GM21423 (cell line): ENCODE measurements around the gene AKR1D1.
"Not testable (repeated sequence)": the region's sequence is repeated elsewhere in the genome, so short reads cannot be mapped to it uniquely, and the experiment has no call there.

Source experiments
- ATAC-seq: cut with Tn5 transposase; IDR thresholded peaks from one replicate; pipeline ENCODE4 v1.9.1; 2021; ENCODE audit warnings: mild to moderate bottlenecking, moderate library complexity; ENCODE audit not compliant: unreplicated experiment

AKR1D1 gene

DNA sequence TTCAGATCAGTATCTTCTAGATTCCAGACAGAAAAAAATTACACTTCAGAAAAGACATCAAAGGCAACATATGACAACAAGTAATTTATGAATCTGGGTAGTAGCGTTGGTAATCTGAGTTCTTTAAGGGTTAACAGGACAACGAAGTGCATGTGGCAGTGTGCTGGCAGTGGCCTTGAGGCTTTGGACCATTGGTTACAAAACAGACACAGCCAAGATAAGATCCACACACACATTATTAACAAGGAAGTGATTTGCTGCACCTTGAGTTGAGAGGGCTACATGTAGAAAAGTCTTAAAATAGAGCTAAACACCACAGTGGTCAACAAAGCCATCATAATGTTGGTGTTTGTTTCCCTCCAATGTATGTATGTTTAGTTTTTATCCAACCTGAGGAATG, 40.6 kb downstream of the AKR1D1 start:
- no peak for ATAC-seq

DNA sequence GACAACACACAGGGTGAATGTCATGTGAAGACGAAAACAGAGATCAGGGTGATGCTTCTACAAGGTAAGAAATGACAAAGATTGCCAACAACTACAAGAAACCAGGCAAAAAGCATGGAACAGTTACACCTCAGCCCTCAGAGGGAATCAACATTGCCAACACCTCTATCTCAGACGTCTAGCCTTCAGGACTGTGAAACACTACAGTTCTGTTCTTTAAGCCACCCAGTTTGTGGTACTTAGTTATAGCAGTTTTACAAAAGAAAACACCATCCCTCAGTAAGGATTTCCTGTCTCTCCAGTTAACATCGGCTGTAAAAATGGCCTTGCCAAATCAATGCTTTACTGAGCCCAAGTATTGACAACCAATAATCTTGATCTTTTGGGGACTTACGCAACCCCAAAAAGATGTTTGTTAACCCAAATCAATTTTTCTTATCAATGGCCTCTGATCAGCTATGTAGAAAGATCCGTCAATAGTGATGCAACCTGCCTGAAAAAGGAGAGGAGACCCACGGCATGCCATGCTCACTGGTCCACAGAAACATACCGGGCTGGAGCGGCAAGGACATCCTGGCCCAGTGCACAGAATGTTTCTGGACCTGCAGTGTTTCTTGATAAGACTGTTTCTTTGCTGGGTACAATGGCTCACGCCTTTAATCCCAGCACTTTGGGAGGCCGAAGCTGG, 44.0 kb downstream of the AKR1D1 start:
- ATAC-seq: no peak

DNA sequence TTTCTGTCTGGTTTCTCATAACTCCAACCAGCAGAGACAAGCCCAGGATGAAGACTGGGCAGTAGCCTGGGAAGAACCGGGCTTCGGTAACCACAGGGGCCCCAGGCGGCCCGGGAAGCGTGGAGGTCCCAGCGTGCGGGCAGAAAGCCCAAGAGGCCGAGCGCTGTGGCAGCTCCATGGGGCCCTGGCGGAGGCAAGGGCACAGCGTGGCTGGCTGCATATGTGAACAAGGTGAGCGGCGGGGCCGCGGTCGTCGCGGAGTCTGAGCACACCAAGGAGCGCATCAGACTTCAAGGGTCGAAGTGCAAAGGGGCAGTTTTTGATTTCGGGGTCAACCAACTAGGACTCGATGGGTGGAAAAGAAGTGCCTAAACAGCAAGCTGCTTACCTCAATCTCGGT, 45.9 kb downstream of the AKR1D1 start:
- ATAC-seq: no peak

DNA sequence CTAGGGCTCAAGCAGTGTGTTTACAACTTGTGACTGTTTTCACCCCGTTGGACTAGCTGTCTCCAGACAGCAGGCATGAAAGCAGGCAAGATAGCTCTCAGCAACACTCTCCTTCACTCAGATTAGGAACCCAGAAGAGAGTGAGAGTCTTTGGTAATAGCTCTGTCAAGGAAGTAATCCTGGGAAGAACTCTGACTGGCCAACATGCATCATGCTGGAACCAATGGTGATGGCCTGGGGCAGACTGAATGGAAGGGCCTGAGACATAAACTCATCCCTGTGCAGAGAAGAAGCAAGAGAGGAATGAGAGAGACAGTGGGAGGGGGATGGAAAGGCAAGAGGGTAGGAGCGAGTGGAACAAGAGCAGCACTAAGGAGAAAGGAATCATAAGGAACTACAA, 48.9 kb downstream of the AKR1D1 start:
- ATAC-seq: peak; percentile 4

DNA sequence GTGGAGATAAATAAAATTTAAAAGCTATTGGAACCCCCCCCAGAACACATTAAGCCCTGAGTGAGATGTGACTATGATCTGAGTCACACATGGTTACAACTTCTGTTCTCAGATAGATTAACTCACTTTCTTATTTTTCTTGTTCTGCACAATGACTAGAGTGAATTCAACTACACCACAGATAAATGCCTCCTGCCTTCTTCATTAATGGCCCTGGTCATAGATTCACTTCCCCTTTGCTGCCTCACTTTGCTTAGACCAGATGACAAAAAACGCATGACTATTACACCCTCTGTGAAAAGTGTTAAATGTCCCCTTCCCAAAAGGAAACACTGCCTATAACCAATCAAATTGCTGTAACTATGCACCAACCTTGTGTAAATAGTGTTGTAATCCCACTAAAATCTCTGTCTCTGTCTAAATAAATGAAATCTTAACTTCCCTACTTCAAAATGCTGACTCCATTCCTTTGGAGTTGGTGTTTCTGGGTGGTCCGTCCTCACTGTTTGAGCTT, 49.4 kb downstream of the AKR1D1 start:
- ATAC-seq: peak; percentile 77

DNA sequence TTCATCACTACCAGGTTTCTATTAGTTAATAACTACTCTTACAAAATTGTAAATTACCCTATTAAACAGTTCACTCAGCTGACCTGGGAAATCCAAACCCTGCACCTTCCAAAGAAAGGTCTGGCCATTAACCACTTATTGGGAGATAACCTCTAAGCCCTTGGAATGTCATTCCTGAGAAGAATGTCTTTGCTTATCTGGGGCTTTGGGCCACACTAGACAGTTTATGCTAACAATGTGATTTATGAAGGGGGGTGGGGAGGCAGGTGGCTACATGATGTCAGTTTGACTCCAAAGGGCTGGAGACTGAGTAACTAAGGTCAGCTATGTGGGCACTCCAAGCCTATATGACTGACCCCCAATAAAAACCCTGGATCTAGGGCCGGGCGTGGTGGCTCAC, 50.7 kb downstream of the AKR1D1 start:
- ATAC-seq: no peak

DNA sequence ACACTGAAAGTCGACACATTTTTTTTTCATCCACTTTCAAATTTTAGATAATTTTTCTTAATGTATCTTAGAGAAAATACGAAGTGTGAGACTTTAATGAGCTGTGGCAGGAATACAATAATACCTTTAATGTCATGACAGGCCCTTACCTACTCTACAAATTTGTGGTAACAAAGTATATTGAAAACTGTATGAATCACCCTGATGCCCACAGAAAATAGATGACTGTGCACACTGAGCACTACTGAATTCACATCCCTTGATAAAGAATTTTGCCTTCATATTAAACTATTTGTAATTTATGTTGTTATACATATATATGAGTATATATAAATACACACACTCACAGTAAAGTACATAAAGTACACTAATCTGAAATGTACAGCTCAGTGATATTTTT, 51.7 kb downstream of the AKR1D1 start:
- no peak for ATAC-seq

DNA sequence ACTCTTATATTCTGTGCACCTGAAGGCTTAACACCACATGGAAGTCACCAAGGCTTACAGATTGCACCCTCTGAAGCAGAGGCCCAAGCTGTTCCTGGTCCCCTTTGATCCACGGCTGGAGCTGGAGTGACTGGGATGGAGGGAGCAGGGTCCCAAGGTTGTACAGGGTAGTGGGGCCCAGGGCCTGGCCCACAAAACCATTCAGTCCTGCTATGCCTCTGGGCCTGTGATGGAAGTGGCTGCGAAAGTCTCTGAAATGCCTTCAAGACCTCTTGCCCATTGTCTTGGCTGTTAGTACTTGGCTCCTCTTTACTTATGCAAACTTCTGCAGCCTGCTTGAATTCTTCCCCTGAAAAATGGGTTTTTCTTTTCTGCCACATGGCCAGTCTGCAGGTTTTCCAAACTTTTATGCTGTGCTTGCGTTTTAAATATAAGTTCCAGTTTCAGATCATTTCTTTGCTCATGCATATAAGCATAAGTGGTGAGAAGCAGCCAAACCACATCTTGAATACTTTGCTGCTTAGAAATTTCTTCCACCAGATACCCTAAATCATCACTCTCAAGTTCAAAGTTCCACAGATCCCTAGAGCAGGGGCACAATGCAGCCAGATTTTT, 53.4 kb downstream of the AKR1D1 start:
- ATAC-seq: no peak

DNA sequence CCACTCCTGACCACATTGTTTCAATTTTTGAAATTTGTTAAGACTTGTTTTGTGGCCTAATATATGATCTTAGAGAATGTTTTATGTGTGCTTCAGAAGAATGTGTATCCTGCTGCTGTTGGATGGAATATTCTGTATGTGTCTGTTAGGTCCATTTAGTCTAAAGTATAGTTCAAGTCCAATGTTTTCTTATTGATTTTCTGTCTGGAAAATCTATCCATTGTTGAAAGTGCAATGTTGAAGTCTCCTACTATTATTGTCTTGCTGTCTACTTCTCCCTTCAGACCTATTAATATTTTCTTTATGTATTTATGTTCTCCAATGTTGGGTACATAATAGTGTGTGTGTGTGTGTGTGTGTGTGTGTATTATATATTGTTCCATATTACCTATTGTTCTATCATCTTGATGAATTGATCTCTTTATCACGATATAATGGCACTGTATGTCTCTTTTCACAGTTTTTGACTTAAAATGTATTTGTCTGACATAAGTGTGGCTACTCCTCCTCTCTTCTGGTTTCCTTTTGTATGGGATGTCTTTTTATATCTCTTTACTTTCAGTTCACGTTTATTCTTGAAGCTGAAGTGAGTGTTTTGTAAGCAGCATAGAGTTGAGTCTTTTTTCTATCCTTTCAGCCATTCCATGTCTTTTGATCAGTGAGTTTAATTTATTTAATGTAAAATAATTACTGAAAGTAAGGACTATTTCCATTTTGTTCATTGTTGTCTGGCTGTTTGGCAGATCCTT, 61.3 kb downstream of the AKR1D1 start:
- no peak for ATAC-seq

DNA sequence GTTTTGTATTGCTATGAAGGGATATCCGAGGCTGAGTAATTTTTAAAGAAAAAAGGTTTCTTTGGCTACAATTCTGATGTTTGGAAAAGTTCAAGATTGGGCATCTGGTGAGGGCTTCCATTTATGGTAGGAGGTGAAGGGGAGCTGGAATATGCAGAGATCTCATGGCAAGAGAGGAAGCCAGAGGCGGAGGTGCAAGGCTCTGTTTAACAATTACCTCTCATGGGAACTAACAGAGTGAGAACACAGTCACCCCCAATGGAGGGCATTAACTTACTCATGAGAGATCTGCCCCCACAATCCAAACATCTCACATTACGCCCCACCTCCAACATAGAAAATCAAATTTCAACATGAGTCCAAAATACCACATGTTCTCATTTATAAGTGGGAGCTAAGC, 62.0 kb downstream of the AKR1D1 start:
- no peak for ATAC-seq

DNA sequence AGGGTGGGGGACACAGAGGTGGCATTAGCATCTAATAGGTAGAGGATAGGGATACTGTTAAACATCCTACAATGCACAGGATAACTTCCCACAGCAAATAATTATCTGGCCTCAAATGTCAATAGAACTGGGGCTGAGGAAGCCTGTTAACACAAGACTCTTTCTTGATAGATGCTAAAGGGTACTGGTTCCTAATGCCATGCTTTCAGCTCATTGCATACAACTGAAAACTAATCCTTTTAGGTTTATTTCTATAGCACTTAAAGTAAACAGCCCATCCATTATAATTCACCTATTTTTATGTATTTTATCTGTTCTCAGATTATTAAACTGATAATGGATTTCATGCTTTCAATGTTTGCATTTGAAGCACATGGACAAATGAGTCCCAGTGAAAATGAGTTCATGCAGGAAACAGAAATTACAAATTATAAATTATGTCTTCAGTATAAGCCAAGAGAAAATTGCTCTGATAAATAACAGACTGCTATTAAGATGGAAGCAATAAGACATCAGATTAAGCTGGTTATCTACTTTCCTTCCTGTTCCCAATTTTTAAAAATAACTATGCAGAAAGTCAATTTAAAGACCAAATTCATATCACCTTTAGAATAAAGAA, 66.4 kb downstream of the AKR1D1 start:
- ATAC-seq: no peak

DNA sequence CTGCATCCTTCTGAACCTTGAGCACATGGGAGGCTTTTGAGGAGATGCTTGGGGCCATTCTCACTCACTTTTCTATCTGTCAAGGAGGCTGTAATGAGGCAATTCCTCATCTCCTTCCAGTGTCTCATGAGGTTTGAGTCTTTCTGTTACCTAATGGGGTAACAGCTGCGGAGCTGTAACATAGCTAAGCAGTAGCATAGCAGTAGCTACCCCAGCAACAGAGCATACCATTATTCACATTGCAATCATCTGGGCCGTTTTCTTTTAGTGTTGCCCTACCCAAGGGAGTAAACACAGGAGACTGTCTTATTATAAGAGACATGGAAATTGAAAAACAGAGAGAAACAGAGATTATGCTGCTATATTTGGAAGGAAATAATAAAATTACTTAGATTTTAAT, 68.7 kb downstream of the AKR1D1 start:
- no peak for ATAC-seq

DNA sequence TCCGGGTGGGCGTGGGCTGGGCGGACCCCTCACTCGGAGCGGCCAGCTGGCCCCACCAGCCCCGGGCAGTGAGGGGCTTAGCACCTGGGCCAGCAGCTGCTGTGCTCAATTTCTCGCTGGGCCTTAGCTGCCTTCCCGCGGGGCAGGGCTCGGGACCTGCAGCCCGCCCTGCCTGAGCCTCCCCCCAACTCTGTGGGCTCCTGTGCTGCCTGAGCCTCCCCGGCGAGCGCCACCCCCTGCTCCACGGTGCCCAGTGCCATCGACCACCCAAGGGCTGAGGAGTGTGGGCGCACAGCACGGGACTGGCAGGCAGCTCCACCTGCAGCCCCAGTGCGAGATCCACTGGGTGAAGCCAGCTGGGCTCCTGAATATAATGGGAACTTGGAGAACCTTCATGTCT, 70.0 kb downstream of the AKR1D1 start:
- not testable (repeated sequence) for ATAC-seq

DNA sequence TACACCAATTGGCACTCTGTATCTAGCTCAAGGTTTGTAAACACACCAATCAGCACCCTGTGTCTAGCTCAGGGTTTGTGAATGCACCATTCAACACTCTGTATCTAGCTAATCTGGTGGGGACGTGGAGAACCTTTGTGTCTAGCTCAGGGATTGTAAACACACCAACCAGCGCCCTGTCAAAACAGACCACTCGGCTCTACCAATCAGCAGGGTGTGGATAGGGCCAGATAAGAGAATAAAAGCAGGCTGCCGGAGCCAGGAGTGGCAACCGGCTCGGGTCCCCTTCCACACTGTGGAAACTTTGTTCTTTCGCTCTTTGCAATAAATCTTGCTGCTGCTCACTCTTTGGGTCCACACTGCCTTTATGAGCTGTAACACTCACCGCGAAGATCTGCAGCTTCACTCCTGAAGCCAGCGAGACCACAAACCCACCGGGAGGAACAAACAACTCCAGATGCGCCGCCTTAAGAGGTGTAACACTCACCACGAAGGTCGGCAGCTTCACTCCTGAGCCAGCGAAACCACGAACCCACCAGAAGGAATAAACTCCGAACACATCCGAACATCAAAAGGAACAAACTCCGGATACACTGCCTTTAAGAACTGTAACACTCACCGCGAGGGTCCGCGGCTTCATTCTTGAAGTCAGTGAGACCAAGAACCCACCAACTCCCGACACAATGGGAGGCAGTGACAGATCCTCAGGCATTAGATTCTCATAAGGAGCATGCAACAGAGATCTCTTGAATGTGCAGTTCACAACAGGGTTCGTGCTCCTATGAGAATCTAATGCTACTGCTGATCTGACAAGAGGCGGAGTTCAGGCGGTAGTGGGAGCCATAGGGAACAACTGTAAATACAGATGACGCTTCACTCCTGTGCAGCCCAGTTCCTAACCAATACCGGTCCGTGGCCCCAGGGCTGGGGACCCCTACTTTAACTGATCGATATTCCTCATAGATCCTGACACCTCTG, 70.8 kb downstream of the AKR1D1 start:
- not testable (repeated sequence) for ATAC-seq

DNA sequence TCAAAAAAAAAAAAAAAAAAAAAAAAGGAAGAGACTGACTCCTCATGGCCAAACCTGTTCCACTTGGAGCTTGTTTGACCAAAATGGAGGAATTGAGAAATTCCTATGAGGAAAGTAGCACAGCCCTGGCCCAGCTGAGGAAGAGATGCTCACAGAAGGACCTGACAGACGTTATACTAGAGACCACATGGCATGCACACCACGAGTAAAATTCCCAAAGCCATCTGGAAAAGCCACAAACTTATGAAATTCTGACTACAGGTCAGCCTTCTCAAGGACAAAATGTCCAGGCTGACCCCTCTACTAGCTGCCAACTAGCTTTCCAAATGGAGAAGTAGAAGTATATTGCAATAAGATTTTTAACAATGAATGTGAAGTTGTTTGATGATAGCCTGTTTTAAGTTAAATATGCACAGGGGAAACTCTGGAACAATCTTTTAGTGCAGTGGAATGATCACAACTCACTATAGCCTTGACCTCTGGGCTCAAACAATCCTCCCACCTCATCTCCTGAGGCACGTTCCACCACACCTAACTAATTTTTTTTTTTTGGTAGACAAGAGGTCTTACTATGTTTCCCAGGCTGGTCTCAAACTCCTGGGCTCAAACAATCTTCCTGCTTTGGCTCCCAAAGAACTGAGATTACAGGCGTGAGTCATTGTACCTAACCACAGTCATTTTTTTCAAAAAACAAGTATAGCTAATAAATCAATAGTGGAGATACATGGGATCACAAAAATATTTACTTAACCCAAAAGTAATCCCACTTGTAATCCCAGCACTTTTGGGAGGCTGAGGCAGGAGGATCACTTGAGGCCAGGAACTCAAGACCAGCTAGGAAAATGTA, 75.7 kb downstream of the AKR1D1 start:
- ATAC-seq: no peak

DNA sequence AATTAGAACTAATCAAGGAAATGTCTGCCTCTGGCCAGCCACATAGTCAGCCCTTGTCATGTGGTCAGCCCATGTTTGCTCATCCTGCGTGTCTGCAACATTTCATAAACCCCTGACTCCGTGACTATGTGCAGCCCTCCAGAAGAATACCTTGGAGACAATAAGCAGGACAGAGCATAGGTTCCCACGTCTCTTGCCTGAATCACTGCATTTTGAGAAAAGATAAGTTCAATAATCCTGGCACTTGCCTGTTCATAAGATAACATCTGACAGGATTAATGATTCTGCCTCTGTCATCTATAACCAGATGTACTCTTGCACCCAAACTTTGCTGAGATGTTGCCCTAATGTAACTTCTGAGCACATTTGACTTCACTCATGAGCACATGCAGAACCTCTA, 78.4 kb downstream of the AKR1D1 start:
- ATAC-seq: no peak

DNA sequence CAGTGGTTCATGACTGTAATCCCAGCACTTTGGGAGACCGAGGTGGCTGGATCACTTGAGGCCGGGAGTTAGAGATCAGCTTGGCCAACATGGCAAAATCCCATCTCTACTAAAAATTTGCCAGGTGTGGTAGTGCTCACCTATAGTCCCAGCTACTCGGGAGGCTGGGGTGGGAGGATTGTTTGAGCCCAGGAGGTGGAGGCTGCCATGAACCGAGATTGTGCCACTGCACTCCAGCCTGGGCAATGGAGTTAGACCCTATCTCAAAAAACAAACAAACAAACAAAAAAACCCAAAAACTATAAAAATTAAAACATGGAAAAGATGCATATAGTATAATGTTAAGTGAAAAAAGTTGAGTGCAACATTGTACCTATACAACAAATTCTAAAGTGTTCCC, 81.4 kb downstream of the AKR1D1 start:
- ATAC-seq: no peak

DNA sequence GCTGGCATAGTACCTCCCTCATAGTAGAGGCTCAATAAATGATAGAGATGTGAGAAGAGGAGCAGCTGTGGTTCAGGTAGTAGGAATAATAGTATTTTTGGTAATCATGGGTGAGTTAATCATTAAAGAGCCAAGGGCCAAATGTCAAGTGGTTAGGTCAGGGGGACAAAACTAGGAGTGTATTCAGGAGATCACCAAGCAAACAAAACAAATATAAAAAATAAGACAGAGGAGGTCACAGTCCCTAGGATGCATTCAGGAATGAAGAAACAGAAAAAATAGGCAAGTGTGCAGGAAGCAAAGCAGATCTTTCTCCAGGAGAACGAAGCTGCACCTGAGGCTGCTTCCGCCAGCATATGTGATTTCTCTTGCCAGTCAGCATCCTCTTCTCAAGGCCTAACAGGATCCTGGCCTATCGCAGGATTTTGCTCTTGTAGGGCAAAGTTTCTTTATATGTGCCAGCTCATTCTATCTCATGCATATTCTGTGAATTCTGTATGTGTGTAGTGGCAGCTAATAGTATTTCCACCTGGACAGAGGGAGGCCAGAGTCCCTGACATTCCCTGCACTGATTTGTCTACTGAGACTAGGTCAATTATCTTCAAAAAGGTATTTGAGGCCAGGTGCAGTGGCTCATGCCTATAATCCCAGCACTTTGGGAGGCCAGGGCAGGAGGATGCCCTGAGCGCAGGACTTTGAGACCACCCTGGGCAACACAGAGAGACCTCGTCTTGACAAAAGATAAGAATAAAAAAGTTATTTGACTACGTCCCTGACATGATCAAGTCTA, 82.7 kb downstream of the AKR1D1 start:
- ATAC-seq: no peak

DNA sequence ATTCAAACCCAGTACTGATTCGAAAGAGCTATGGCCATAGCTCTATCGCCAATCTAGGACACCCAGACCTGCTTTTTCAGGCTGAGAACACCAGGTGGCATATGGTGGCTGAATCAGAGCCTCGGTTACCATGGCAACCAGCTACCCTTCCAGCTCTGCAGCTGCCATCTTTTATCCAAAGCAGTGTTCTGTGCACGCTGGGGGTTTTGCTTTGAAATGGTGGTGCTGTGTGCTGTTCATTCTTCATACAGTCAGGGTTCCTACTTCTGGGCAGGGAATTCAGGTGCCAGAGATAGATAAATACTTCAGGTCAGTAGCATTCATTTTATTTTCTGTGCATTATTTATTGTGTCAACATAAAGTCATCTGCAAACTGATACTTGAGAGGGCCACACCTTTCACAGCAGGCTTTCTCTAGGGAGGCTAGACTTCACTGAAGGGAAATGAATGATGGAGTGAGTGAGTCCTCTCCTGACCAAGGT, 85.4 kb downstream of the AKR1D1 start:
- peak; percentile 100 for ATAC-seq
